GM12874 (cell line): Measurements from ENCODE around the gene SEPTIN6.

Experiments
- CTCF ChIP-seq: IDR thresholded peaks from 2 replicates; pipeline ENCODE4 v1.5.1; 2011; ENCODE audit warnings: low read depth, mild to moderate bottlenecking, control low read depth, low read length, moderate library complexity; ENCODE audit not compliant: insufficient read depth

SEPTIN6 gene

GRCh38 chrX:119676949-119677653 lies 15.9 kb downstream of the SEPTIN6 start:
- TF ChIP-seq CTCF, result no peak

- no peak for TF ChIP-seq CTCF
Observed at GRCh38 chrX:119673336-119673735, 19.6 kb downstream of the SEPTIN6 start.

- no peak for TF ChIP-seq CTCF
Observed at GRCh38 chrX:119672426-119672825, 20.5 kb downstream of the SEPTIN6 start.

GRCh38 chrX:119669424-119670037 lies 23.4 kb downstream of the SEPTIN6 start:
- no peak for TF ChIP-seq CTCF

- TF ChIP-seq CTCF, result no peak
Observed at GRCh38 chrX:119667111-119667878, 25.7 kb downstream of the SEPTIN6 start.

GRCh38 chrX:119661486-119661885 lies 31.5 kb downstream of the SEPTIN6 start:
- TF ChIP-seq CTCF, result no peak

GRCh38 chrX:119659522-119659921 lies 33.4 kb downstream of the SEPTIN6 start:
- no peak for TF ChIP-seq CTCF
